IPS-NIHi7 (cell line): ENCODE results near the gene PTPRK.

ENCODE experiments used
- DNase-seq: peaks from one replicate; pipeline ENCODE4 v3.0.0; 2012; ENCODE audit warnings: mixed read lengths; ENCODE audit errors: extremely low spot score

PTPRK gene

GRCh38 chr6:128345278-128345677 lies 175.1 kb downstream of the PTPRK start:
- DNase-seq, result no peak

- DNase-seq, result no peak
These were observed 176.7 kb downstream of the PTPRK start for GRCh38 chr6:128343706-128344105.

- DNase-seq, result no peak
These were observed 180.6 kb downstream of the PTPRK start for GRCh38 chr6:128339635-128340450.

- no peak for DNase-seq
These were observed 182.8 kb downstream of the PTPRK start for GRCh38 chr6:128337619-128338018.

DNA sequence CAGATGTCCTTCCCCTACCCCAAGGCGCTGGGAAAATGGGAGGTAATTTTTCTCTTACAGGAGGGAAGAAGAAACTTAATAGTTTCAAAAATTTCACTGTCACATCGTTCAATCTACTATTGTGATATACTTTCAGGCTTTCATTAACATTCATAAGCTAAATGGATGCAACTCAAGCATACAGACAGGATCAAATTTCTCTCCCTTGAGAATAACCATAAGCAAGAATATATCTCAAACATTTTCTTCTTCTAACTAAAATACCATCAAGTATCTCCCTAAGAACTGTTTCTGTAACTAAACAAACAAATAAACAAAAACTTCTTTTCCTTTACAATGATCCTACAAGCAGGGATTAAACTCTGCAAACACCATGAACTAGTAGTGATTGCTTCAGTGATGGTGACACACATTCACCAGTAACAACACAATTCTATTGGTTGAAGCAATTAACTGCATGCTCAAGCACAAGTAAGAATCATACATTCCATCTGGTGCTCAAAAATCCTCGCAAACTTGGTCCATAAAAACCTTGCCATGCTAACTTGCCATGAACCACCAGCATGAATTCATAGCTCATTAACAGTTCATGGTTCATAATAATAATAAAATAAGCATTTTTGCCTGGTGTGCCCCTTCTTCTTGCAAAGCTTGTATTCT lies 183.8 kb downstream of the PTPRK start:
- DNase-seq, result no peak

GRCh38 chr6:128335963-128336362 lies 184.4 kb downstream of the PTPRK start:
- no peak for DNase-seq

- no peak for DNase-seq
These were observed 186.7 kb downstream of the PTPRK start for GRCh38 chr6:128333581-128334223.

DNA sequence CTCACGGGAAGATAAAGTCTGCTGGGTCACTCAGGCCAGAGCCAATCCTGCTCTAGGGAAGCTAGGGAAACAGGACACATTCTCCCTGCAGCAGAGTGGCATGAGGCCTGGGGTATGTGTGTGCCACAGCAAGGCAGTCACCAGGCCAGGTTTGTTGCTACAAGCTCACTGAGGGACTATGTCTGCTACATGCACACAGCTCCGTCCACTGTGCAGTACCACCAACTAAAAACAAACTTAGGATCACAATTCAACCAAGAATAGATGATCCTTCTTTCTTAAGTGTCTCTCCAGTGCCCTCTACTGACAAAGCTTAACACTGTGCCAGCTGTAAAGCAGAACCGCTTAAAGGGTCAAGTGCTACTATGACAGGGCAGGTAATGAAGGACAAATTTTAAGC lies 192.5 kb downstream of the PTPRK start:
- peak; percentile 29 for DNase-seq

DNA sequence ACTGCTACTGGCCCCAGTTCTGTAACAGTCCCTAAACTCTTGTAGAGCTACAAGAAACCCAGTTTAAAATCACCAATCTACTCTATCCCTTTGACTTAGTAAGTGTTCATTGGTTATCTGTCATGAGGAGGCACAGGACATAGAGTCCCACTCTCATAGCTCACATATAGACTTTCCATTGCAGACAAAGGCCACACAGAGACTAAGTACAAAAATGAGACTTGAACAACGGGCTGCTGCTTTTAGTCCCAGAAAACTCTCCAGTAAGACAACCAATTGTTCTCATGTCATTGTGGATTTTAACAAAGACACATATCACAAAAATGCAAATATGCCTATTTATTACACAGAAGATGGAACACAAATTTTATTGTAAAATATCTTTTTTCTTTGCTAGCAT lies 197.4 kb downstream of the PTPRK start:
- DNase-seq, result no peak

DNA sequence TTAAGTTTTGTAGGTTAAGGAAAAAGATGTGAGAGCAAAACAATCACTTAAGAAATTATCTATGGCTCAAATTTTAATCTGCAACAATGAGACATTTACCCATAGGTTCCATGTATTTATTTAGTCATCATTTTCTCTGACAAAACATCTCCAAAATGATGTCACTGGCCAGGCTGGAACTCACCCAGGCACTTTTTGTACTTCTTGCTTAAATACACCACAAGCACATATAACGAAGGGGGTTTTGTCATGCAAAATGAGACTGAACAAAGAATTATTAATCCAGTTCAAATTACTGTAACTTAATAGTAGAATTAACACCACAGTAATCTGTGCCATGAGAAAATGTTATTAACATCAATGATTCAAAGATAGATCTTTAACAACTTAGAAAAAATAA lies 200.5 kb downstream of the PTPRK start:
- no peak for DNase-seq

DNA sequence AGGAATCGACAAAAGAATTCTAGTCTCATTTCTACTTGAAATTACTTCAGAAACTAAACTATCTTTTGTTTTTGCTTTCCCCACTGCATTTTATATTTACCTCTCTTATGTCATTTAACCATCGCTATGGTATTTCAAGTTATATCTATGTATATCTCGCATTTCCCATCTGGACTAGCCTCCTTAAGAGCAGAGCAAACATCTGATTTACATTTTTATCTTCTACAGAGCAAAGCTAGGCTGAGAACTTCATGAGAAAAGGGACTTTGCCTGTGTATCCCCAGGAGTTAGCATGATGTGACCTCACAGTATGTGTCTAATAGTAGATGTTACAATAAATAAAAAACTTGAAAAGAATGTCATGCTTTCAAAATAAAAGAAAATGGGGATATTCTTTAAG lies 201.2 kb downstream of the PTPRK start:
- DNase-seq, result no peak

DNA sequence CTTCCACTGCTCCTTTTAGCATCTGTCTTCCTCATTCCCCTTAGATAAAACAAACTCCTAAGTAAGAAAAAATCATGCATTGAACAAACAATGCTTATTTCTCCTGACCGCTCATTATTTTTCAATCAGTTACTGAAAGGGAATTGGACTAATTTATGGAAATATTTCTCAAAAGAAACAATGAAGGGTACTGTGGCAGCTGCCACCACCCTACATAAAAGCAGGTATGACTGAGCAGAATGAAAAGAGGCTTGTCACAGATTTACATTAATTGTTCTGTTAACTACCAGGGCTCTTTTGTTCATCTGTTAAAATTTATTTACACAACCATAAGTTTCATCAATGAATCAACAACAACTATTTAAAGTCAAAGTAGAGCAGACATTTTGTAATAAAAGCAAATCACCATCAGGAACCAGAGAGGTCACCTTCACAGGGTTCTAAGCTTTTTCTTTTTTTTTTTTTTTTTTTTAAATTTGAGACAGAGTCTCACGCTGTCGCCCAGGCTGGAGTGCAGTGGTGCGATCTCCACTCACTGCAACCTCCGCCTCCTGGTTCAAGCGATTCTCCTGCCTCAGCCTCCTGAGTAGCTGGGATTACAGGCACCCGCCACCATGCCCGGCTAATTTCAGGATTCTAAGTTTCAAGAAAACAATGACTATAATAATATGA lies 204.0 kb downstream of the PTPRK start:
- DNase-seq, result no peak

- no peak for DNase-seq
These were observed 206.2 kb downstream of the PTPRK start for GRCh38 chr6:128314190-128314589.

DNA sequence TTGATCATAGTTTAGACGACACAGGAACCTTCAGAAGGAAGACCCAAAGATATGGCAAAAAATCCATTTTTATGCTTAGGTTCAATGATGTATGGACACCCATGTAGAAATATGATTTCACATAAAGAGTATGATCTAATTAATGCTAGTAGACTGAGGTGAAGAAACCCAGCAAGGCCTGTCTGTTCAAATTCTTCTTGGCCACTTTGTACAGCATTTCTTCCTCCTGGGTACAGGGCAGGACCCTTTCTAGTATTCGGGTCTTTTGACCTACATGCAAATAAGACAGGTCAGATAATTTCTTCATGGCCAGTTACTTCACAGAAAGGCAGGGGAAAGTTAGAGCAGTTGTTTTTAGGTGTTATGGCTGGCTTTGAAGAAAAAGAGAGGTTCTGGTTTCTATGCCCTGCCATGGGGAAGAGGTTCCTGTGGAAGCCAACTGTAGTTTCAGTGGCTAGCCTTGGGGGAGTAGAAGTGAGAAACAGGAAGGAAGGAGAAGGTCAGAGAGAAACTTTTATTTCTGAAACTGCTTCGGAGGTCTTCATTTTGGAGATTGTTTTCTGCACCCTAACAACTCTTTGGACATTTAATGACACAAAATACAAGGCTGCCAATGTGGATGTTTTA lies 208.3 kb downstream of the PTPRK start:
- no peak for DNase-seq

DNA sequence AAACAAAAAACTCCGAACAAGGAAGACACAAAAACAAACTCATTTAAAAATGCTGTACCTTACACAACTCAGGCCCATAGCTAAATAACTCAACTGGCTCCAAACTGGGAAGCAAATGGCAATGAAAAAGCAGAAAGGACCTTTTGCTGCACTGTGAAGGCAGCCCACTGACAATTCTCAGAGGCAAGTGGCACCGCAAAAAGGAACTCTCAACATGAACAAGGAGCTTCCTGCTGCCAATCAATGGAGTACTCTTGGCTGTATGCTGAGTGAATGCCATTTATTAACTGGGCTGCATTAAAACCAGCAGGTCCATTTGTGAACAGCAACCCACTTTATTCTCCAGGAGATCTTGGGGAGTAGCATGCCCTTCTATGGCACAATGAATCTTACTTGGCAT lies 209.9 kb downstream of the PTPRK start:
- no peak for DNase-seq

GRCh38 chr6:128307671-128308070 lies 212.7 kb downstream of the PTPRK start:
- no peak for DNase-seq

- DNase-seq, result no peak
These were observed 214.4 kb downstream of the PTPRK start for GRCh38 chr6:128305976-128306375.

DNA sequence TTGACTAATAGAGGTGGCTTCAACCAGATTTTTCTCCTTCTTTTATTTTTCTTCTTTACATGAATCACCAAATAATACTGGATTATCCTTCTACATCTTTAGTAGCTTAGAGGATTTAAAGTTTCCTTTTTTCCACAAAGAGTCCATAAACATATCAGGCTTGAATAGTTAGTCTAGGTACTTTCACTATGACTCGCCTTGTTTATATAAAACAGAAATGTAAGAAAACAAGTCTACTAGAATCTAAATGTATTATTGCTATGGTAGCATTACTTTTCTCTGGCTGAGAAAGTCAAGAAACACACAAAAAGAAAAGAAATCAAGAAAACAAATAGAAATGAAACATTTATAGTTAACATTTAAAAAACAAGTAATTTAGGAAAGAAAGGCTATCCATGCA lies 215.2 kb downstream of the PTPRK start:
- DNase-seq, result no peak

DNA sequence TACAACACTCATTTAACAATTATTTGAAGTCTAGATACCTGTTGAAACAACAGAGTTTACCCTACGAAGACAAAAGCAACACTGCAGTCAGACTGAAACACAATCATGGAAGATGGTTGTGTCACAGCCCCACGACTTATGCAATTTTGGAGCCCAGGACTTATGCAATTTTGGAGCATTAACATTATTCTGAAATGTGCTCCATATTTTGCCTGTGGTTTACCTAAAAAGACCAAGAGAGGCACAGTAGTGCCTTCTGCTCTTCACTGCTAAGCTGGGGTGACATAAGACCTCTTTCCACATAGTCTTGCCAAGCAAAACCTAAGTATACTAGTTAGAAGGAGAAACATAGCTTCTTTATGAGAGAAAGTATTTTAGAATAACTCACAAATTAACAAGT lies 216.5 kb downstream of the PTPRK start:
- DNase-seq, result no peak

- no peak for DNase-seq
These were observed 217.5 kb downstream of the PTPRK start for GRCh38 chr6:128302942-128303341.

DNA sequence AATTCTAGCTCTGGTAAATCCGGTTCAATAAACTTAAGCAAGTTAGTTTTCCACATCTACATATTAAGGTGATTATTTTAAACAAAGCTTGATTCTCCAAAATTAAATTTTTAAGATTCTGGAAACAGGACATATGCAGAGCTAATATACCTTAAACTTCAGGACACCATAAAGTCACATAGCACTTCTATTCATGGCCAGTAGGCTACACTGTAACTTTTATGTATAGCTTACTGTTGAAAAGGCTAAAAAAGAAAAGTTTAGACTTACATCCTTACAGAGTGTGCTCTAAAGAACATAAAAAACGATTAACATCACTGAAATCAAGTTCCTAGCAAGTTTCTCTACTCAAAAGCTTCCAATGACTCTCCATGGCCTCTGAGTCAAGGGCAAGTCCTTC lies 224.7 kb downstream of the PTPRK start:
- DNase-seq, result no peak

DNA sequence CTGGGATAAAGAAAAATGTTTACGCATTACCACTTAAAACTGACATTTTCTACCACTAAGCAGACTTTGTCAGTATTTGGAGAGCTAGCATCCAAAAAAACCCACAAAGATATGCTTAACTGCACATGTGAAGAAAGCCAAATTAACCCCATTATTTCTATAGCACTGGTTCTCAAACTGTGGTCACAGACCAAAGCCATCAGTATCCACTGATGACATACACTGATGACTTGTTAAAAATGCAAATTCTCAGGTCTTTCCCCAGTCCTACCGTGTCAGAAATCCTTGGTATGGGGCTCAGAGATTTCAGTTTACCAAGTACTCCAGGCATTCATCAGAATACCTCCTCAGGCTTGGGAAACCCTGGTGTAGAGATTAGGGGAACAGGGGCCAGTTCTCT lies 230.2 kb downstream of the PTPRK start:
- no peak for DNase-seq
